GM23338 (cell line): ENCODE data around the gene PTH2. TPM values are rescaled to one million over a fixed set of nuclear protein-coding genes. Genes with fewer than 3 reads are reported as not detected.
A peak's percentile ranks its signal among the peaks of the same experiment; 100 is the strongest.

Experiments used
- ATAC-seq: fragments of 200-7000 bp; cut with Tn5 transposase; 3 replicates; pipeline ENCODE4 v1.9.1; 2020
- DNase-seq: peaks from one replicate; pipeline ENCODE4 v3.0.0-alpha.2; 2015; ENCODE audit warnings: low spot score
- H2AFZ ChIP-seq: fragments of 200-600 bp; sonication (generic); 2 replicates; pipeline ENCODE4 v1.8.0; 2016; ENCODE audit warnings: antibody characterized with exemption, mild to moderate bottlenecking, moderate library complexity
- H3F3A ChIP-seq: fragments of 200-600 bp; sonication (generic); replicated peaks from 2 replicates; pipeline ENCODE4 v1.8.0; 2017; ENCODE audit warnings: antibody characterized with exemption, mixed run types, low read depth
- H3K27ac ChIP-seq: fragments of 200-600 bp; sonication (generic); 2 replicates; pipeline ENCODE4 v1.6.1; 2016; ENCODE audit warnings: low read depth
- H3K27me3 ChIP-seq: fragments of 200-600 bp; sonication (generic); 2 replicates; pipeline ENCODE4 v1.8.0; 2016; ENCODE audit warnings: mild to moderate bottlenecking, mixed run types, moderate library complexity; ENCODE audit not compliant: insufficient read depth
- H3K36me3 ChIP-seq: fragments of 200-600 bp; sonication (generic); 2 replicates; pipeline ENCODE4 v1.8.0; 2016; ENCODE audit warnings: mild to moderate bottlenecking; ENCODE audit not compliant: insufficient read depth
- H3K4me1 ChIP-seq: fragments of 200-600 bp; sonication (generic); 2 replicates; pipeline ENCODE4 v1.8.0; 2016; ENCODE audit warnings: mild to moderate bottlenecking, moderate library complexity; ENCODE audit not compliant: insufficient read depth
- H3K4me2 ChIP-seq: fragments of 200-600 bp; sonication (generic); 2 replicates; pipeline ENCODE4 v1.7.1; 2017; ENCODE audit warnings: mixed run types
- H3K4me3 ChIP-seq: fragments of 200-600 bp; sonication (generic); 2 replicates; pipeline ENCODE4 v1.6.1; 2016; ENCODE audit warnings: mixed run types
- H3K79me2 ChIP-seq: fragments of 200-600 bp; sonication (generic); replicated peaks from 2 replicates; pipeline ENCODE4 v1.8.0; 2017; ENCODE audit warnings: mild to moderate bottlenecking; ENCODE audit not compliant: insufficient read depth
- H3K9me2 ChIP-seq: fragments of 200-600 bp; sonication (generic); 2 replicates; pipeline ENCODE4 v1.8.0; 2017; ENCODE audit not compliant: insufficient read depth
- H4K20me1 ChIP-seq: fragments of 200-600 bp; sonication (generic); replicated peaks from 2 replicates; pipeline ENCODE4 v1.8.0; 2017; ENCODE audit warnings: mild to moderate bottlenecking; ENCODE audit not compliant: insufficient read depth
- H3K27ac Mint-ChIP-seq: 2 replicates; pipeline ENCODE4 v1.8.0; 2020; ENCODE audit warnings: inconsistent platforms, mild to moderate bottlenecking, moderate library complexity, mixed read lengths
- H3K27me3 Mint-ChIP-seq: 3 replicates; pipeline ENCODE4 v1.8.0; 2022; ENCODE audit warnings: low read depth, mild to moderate bottlenecking, moderate library complexity, mixed read lengths, inconsistent platforms; ENCODE audit not compliant: insufficient read depth, poor library complexity
- H3K36me3 Mint-ChIP-seq: 3 replicates; pipeline ENCODE4 v1.8.0; 2021; ENCODE audit warnings: low read depth, mild to moderate bottlenecking, inconsistent platforms, moderate library complexity, mixed read lengths
- H3K4me1 Mint-ChIP-seq: 3 replicates; pipeline ENCODE4 v1.8.0; 2020; ENCODE audit warnings: mild to moderate bottlenecking, inconsistent platforms, mixed read lengths
- H3K4me3 Mint-ChIP-seq: 3 replicates; pipeline ENCODE4 v1.8.0; 2021; ENCODE audit warnings: moderate library complexity, mild to moderate bottlenecking, inconsistent platforms, mixed read lengths
- H3K9me3 Mint-ChIP-seq: 3 replicates; pipeline ENCODE4 v1.8.0; 2020; ENCODE audit warnings: moderate library complexity, mild to moderate bottlenecking, inconsistent platforms, mixed read lengths
- CREB1 ChIP-seq: fragments of 250-450 bp; sonication (Bioruptor Pico); IDR thresholded peaks from 2 replicates; pipeline ENCODE4 v1.5.0; 2020; ENCODE audit warnings: low read depth, mild to moderate bottlenecking, moderate library complexity
- EZH2 ChIP-seq: fragments of 200-600 bp; sonication (generic); IDR thresholded peaks from one replicate; pipeline ENCODE4 v1.8.0; 2017; ENCODE audit warnings: antibody characterized with exemption, mild to moderate bottlenecking, low read depth; ENCODE audit not compliant: unreplicated experiment
- EZH2phosphoT487 ChIP-seq: fragments of 200-600 bp; sonication (generic); IDR thresholded peaks from one replicate; pipeline ENCODE4 v1.8.1; 2018; ENCODE audit warnings: antibody characterized with exemption; ENCODE audit not compliant: unreplicated experiment
- NANOG ChIP-seq: IDR thresholded peaks from 2 replicates; pipeline ENCODE4 v1.6.1; 2016; ENCODE audit warnings: antibody characterized with exemption, borderline replicate concordance
- STAT1 ChIP-seq: IDR thresholded peaks from one replicate; pipeline ENCODE4 v1.6.1; 2016; ENCODE audit warnings: antibody characterized with exemption; ENCODE audit not compliant: unreplicated experiment
- polyA plus RNA-seq: library from polyadenylated mRNA; unstranded; fragments of >200 nt; fragmentation: Nextera tagmentation; extraction: Ambion mirVana; gene quantifications from 2 replicates; pipeline ENCODE4 v1.2.1, GENCODE V29; 2016
- total RNA-seq: library from RNA; depleted of rRNA; stranded (reverse); fragments of >200 nt; shearing (Covaris generic); gene quantifications from 2 replicates; pipeline ENCODE4 v1.2.3, GENCODE V29; 2014
- TF ChIP-seq, protein P1 (sequence below), 2 experiments: fragments of 200-600 bp in 1 of 2; sonication (generic) in 1 of 2; conservative IDR thresholded peaks; 2 replicates each; pipeline versions ENCODE4 v1.5.1 to v1.6.1; 2016 to 2017; ENCODE audit warnings: antibody characterized with exemption in 2 of 2, low read depth in 2 of 2, mild to moderate bottlenecking in 2 of 2, moderate library complexity in 1 of 2
- TF ChIP-seq, protein P2 (sequence below): IDR thresholded peaks from one replicate; pipeline ENCODE4 v1.6.1; 2018; ENCODE audit warnings: antibody characterized with exemption; ENCODE audit not compliant: unreplicated experiment
- TF ChIP-seq, protein P3 (sequence below): fragments of 250-450 bp; sonication (Bioruptor Pico); IDR thresholded peaks from 2 replicates; pipeline ENCODE4 v1.5.0; 2020; ENCODE audit warnings: mild to moderate bottlenecking, moderate library complexity

PTH2 gene
- total and polyA plus RNA-seq, 2 experiments from 2014 or later, result 1.6 TPM; not detected in 1

DNA sequence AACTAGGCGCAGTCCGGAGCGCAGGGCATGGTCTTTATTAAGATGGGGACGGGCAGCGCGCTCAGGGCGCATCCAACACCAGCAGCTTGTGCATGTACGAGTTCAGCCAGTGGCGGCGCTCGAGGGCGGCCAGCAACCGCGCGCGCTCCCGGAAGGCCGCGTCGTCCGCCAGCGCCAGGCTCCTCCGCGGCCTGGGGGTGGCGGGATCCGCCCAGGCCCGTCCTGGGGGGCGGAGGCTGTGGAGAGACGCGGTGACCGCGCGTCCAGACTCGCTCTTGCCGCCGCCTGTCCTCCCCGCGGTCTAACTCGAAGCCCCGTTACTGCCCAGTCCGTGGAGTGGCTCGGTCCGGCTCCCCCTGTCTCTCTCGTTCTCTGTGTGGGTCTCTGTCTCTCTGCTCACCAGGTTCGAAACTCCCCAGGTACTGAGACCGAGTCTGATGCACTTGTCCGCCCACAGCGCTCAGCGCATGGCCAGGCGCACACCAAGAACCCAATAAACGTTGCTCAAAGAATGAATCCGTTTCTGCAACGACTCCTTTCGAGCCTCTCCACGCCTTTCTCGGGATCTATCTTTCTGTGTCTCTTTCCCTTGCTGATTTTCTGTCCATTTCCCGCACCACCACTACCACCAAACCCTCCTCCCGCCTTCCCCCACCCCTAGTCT, 702 bp downstream of the PTH2 start:
- H3K27ac ChIP-seq, result no peak overlapping the region
- H3K27me3 ChIP-seq, result peaks cover 61% of the 10 kb centered on the region
- Mint-ChIP-seq H3K4me1 (peaks cover 61% of the 10 kb centered on the region), H3K4me3 (peak overlapping the region; percentile 70), H3K27ac (no peak overlapping the region), H3K36me3 (no peaks in the 10 kb centered on the region; the same call in 2 of the 3 replicates), H3K9me3 (peaks cover 3% of the 10 kb centered on the region), H3K27me3 (peaks cover 67% of the 10 kb centered on the region)
- TF ChIP-seq, protein P1, sequence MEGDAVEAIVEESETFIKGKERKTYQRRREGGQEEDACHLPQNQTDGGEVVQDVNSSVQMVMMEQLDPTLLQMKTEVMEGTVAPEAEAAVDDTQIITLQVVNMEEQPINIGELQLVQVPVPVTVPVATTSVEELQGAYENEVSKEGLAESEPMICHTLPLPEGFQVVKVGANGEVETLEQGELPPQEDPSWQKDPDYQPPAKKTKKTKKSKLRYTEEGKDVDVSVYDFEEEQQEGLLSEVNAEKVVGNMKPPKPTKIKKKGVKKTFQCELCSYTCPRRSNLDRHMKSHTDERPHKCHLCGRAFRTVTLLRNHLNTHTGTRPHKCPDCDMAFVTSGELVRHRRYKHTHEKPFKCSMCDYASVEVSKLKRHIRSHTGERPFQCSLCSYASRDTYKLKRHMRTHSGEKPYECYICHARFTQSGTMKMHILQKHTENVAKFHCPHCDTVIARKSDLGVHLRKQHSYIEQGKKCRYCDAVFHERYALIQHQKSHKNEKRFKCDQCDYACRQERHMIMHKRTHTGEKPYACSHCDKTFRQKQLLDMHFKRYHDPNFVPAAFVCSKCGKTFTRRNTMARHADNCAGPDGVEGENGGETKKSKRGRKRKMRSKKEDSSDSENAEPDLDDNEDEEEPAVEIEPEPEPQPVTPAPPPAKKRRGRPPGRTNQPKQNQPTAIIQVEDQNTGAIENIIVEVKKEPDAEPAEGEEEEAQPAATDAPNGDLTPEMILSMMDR (conservative IDR thresholded peaks at IDR 0.05; ENCODE audit: low read depth in 2 of 2), result peak; percentile 58 to 78
- peak; percentile 66 for TF ChIP-seq CREB1 (CRISPR knock-in tag)
- TF ChIP-seq, protein P2, sequence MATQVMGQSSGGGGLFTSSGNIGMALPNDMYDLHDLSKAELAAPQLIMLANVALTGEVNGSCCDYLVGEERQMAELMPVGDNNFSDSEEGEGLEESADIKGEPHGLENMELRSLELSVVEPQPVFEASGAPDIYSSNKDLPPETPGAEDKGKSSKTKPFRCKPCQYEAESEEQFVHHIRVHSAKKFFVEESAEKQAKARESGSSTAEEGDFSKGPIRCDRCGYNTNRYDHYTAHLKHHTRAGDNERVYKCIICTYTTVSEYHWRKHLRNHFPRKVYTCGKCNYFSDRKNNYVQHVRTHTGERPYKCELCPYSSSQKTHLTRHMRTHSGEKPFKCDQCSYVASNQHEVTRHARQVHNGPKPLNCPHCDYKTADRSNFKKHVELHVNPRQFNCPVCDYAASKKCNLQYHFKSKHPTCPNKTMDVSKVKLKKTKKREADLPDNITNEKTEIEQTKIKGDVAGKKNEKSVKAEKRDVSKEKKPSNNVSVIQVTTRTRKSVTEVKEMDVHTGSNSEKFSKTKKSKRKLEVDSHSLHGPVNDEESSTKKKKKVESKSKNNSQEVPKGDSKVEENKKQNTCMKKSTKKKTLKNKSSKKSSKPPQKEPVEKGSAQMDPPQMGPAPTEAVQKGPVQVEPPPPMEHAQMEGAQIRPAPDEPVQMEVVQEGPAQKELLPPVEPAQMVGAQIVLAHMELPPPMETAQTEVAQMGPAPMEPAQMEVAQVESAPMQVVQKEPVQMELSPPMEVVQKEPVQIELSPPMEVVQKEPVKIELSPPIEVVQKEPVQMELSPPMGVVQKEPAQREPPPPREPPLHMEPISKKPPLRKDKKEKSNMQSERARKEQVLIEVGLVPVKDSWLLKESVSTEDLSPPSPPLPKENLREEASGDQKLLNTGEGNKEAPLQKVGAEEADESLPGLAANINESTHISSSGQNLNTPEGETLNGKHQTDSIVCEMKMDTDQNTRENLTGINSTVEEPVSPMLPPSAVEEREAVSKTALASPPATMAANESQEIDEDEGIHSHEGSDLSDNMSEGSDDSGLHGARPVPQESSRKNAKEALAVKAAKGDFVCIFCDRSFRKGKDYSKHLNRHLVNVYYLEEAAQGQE, result no peak
- no peak for TF ChIP-seq NANOG
- peak; percentile 51 for ATAC-seq
- peaks cover 43% of the 10 kb centered on the region for H3K4me1 ChIP-seq
- peaks cover 29% of the 10 kb centered on the region for H3F3A ChIP-seq
- peak; percentile 86 for DNase-seq
- H2AFZ ChIP-seq, result peak overlapping the region; percentile 96
- peak overlapping the region; percentile 61 for H3K4me3 ChIP-seq
- H3K79me2 ChIP-seq, result no peaks in the 10 kb centered on the region
- peak overlapping the region; percentile 84 for H3K4me2 ChIP-seq
- H4K20me1 ChIP-seq, result peaks cover 4% of the 10 kb centered on the region; the same call in 1 of the 2 replicates
- H3K36me3 ChIP-seq, result no peaks in the 10 kb centered on the region
- H3K9me2 ChIP-seq, result no peaks in the 10 kb centered on the region

DNA sequence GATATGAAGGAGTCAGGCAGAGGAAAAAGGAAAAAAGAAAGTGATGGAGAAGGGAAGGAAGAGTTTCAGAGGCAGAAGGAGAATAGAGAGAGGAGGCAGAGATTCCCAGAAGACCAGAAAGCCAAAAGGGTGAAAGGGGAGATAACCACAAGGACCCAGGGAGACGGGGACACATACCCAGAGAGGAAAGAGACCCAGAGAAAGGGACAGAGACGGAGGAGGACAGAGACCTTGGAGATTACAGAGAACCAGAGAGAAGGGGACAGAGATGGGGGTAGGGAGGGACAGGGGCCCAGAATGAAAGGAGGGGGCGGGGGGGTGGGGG, 1.4 kb downstream of the PTH2 start:
- DNase-seq, result no peak
- Mint-ChIP-seq H3K36me3 (no peaks in the 10 kb centered on the region; the same call in 2 of the 3 replicates), H3K4me3 (peak overlapping the region; percentile 24; the same call in 1 of the 3 replicates), H3K27me3 (peaks cover 66% of the 10 kb centered on the region), H3K9me3 (peaks cover 3% of the 10 kb centered on the region), H3K27ac (no peak overlapping the region), H3K4me1 (peaks cover 63% of the 10 kb centered on the region)
- Histone ChIP-seq H3F3A (peaks cover 26% of the 10 kb centered on the region), H3K27me3 (peaks cover 54% of the 10 kb centered on the region), H3K36me3 (no peaks in the 10 kb centered on the region), H3K27ac (no peak overlapping the region), H3K79me2 (no peaks in the 10 kb centered on the region), H3K4me2 (peak overlapping the region; percentile 34), H2AFZ (no peak overlapping the region), H3K4me3 (0 out of 2 replicates have a peak overlapping the region, but pooled peaks have one; percentile 31), H3K9me2 (no peaks in the 10 kb centered on the region), H4K20me1 (peaks cover 4% of the 10 kb centered on the region; the same call in 1 of the 2 replicates), H3K4me1 (peaks cover 37% of the 10 kb centered on the region)
- no peak for ATAC-seq
- TF ChIP-seq, protein P3, sequence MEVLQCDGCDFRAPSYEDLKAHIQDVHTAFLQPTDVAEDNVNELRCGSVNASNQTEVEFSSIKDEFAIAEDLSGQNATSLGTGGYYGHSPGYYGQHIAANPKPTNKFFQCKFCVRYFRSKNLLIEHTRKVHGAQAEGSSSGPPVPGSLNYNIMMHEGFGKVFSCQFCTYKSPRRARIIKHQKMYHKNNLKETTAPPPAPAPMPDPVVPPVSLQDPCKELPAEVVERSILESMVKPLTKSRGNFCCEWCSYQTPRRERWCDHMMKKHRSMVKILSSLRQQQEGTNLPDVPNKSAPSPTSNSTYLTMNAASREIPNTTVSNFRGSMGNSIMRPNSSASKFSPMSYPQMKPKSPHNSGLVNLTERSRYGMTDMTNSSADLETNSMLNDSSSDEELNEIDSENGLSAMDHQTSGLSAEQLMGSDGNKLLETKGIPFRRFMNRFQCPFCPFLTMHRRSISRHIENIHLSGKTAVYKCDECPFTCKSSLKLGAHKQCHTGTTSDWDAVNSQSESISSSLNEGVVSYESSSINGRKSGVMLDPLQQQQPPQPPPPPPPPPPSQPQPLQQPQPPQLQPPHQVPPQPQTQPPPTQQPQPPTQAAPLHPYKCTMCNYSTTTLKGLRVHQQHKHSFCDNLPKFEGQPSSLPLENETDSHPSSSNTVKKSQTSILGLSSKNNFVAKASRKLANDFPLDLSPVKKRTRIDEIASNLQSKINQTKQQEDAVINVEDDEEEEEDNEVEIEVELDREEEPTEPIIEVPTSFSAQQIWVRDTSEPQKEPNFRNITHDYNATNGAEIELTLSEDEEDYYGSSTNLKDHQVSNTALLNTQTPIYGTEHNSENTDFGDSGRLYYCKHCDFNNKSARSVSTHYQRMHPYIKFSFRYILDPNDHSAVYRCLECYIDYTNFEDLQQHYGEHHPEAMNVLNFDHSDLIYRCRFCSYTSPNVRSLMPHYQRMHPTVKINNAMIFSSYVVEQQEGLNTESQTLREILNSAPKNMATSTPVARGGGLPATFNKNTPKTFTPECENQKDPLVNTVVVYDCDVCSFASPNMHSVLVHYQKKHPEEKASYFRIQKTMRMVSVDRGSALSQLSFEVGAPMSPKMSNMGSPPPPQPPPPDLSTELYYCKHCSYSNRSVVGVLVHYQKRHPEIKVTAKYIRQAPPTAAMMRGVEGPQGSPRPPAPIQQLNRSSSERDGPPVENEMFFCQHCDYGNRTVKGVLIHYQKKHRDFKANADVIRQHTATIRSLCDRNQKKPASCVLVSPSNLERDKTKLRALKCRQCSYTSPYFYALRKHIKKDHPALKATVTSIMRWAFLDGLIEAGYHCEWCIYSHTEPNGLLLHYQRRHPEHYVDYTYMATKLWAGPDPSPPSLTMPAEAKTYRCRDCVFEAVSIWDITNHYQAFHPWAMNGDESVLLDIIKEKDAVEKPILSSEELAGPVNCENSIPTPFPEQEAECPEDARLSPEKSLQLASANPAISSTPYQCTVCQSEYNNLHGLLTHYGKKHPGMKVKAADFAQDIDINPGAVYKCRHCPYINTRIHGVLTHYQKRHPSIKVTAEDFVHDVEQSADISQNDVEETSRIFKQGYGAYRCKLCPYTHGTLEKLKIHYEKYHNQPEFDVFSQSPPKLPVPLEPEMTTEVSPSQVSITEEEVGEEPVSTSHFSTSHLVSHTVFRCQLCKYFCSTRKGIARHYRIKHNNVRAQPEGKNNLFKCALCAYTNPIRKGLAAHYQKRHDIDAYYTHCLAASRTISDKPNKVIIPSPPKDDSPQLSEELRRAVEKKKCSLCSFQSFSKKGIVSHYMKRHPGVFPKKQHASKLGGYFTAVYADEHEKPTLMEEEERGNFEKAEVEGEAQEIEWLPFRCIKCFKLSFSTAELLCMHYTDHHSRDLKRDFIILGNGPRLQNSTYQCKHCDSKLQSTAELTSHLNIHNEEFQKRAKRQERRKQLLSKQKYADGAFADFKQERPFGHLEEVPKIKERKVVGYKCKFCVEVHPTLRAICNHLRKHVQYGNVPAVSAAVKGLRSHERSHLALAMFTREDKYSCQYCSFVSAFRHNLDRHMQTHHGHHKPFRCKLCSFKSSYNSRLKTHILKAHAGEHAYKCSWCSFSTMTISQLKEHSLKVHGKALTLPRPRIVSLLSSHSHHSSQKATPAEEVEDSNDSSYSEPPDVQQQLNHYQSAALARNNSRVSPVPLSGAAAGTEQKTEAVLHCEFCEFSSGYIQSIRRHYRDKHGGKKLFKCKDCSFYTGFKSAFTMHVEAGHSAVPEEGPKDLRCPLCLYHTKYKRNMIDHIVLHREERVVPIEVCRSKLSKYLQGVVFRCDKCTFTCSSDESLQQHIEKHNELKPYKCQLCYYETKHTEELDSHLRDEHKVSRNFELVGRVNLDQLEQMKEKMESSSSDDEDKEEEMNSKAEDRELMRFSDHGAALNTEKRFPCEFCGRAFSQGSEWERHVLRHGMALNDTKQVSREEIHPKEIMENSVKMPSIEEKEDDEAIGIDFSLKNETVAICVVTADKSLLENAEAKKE (CRISPR knock-in tag), result no peak
- TF ChIP-seq STAT1 (no peak), EZH2 (no peak), CREB1 (CRISPR knock-in tag) (no peak), NANOG (no peak), EZH2phosphoT487 (no peak)
